GM12878 (cell line): Measurements from ENCODE around the gene OR52N5. TPM values are rescaled to one million over a fixed set of nuclear protein-coding genes. Genes with fewer than 3 reads are reported as not detected.

Source experiments
- ATAC-seq: fragments of 200-7000 bp; cut with Tn5 transposase; 3 replicates; pipeline ENCODE4 v1.9.1; 2020; ENCODE audit warnings: mild to moderate bottlenecking, moderate library complexity
- BruUV-seq: library from RNA; stranded (reverse); fragments of 400-500 nt; replicated peaks from 2 replicates; lab custom pipeline; 2021; lab: Mats Ljungman, UMichigan
- CTCF ChIA-PET: fragments of 300-600 bp; sonication (Branson Sonifier 250); formaldehyde crosslinking; extraction: SDS; loops from one replicate; lab custom pipeline; 2021; ENCODE audit warnings: inconsistent platforms; lab: Yijun Ruan, JAX
- POLR2A ChIA-PET: fragments of 350-600 bp; formaldehyde crosslinking; extraction: SDS; loops from one replicate; lab custom pipeline; 2021; ENCODE audit warnings: inconsistent platforms; lab: Charles Lee
- RAD21 ChIA-PET: fragments of 300-600 bp; sonication (Branson Sonifier 250); formaldehyde crosslinking; loops from one replicate; lab custom pipeline; 2023; ENCODE audit warnings: antibody characterized with exemption; ENCODE audit not compliant: unreplicated experiment; lab: Charles Lee
- SMC1A ChIA-PET: fragments of 300-600 bp; sonication (Branson Sonifier 250); formaldehyde crosslinking; loops from one replicate; lab custom pipeline; 2023; ENCODE audit not compliant: unreplicated experiment, uncharacterized antibody; lab: Charles Lee
- DNase-seq: peaks from one replicate; pipeline ENCODE4 v3.0.0-alpha.2; 2011; ENCODE audit warnings: low read depth, low spot score
- FAIRE-seq: peaks from 3 replicates; lab custom pipeline; 2011; peaks lifted over from hg19 to GRCh38; lab: Jason Lieb, UNC
- H2AFZ ChIP-seq: 2 replicates; pipeline ENCODE4 v1.6.0; 2011; ENCODE audit warnings: low read depth, low read length, control low read depth; ENCODE audit not compliant: control insufficient read depth
- H3K27ac ChIP-seq: 2 replicates; pipeline ENCODE4 v1.5.1; 2011; ENCODE audit warnings: control low read depth; ENCODE audit not compliant: control insufficient read depth, insufficient read depth
- H3K27me3 ChIP-seq, 2 experiments: replicated peaks in 1 of 2; 2 replicates each; pipeline versions ENCODE4 v1.6.0 to v1.6.1; 2011; ENCODE audit warnings: low read length in 1 of 2; ENCODE audit not compliant: control insufficient read depth in 2 of 2, insufficient read depth in 2 of 2
- H3K36me3 ChIP-seq, 2 experiments: 2 replicates each; pipeline ENCODE4 v1.5.1; 2011; ENCODE audit warnings: low read length in 1 of 2; ENCODE audit not compliant: control insufficient read depth in 2 of 2, insufficient read depth in 2 of 2
- H3K4me1 ChIP-seq: 2 replicates; pipeline ENCODE4 v1.6.1; 2011; ENCODE audit warnings: mild to moderate bottlenecking, low read length, moderate library complexity, mixed read lengths; ENCODE audit not compliant: control insufficient read depth, insufficient read depth
- H3K4me2 ChIP-seq: 2 replicates; pipeline ENCODE4 v1.6.0; 2011; ENCODE audit warnings: control low read depth; ENCODE audit not compliant: control insufficient read depth, insufficient read depth
- H3K4me3 ChIP-seq: fragments of 200-600 bp; sonication (generic); 2 replicates; pipeline ENCODE4 v1.5.1; 2016
- H3K79me2 ChIP-seq: 2 replicates; pipeline ENCODE4 v1.6.0; 2011; ENCODE audit warnings: low read length; ENCODE audit not compliant: control insufficient read depth, insufficient read depth
- H3K9ac ChIP-seq: 2 replicates; pipeline ENCODE4 v1.8.0; 2011; ENCODE audit warnings: low read length, control low read depth, mixed read lengths; ENCODE audit not compliant: control insufficient read depth, insufficient read depth
- H3K9me3 ChIP-seq: replicated peaks from 3 replicates; pipeline ENCODE4 v1.5.1; 2011; ENCODE audit warnings: mild to moderate bottlenecking, low read length; ENCODE audit not compliant: control insufficient read depth, insufficient read depth
- H4K20me1 ChIP-seq: 2 replicates; pipeline ENCODE4 v1.6.0; 2011; ENCODE audit not compliant: control insufficient read depth, insufficient read depth
- ATF7 ChIP-seq: fragments of 450-650 bp; IDR thresholded peaks from 2 replicates; pipeline ENCODE4 v1.6.1; 2016; ENCODE audit warnings: low read depth, mild to moderate bottlenecking
- CHD1 ChIP-seq: IDR thresholded peaks from 2 replicates; pipeline ENCODE4 v1.6.1; 2012; ENCODE audit warnings: low read depth, low read length, improper control_type of control experiment
- HDAC6 ChIP-seq: fragments of 200-600 bp; sonication (generic); IDR thresholded peaks from one replicate; pipeline ENCODE4 v1.8.0; 2017; ENCODE audit warnings: antibody characterized with exemption; ENCODE audit not compliant: unreplicated experiment
- HDGF ChIP-seq: fragments of 450-650 bp; IDR thresholded peaks from 2 replicates; pipeline ENCODE4 v1.6.1; 2016; ENCODE audit warnings: antibody characterized with exemption
- IKZF2 ChIP-seq, 2 experiments: fragments of 450-650 bp; IDR thresholded peaks; 2 replicates each; pipeline ENCODE4 v1.6.1; 2017; ENCODE audit warnings: mild to moderate bottlenecking in 2 of 2, moderate library complexity in 2 of 2
- KDM1A ChIP-seq: fragments of 200-600 bp; sonication (generic); IDR thresholded peaks from 2 replicates; pipeline ENCODE4 v1.6.1; 2016; ENCODE audit warnings: borderline replicate concordance
- RCOR1 ChIP-seq: conservative IDR thresholded peaks from 2 replicates; pipeline ENCODE4 v1.6.1; 2012; ENCODE audit warnings: low read depth, low read length, improper control_type of control experiment
- SIN3A ChIP-seq: IDR thresholded peaks from 2 replicates; pipeline ENCODE4 v1.6.1; 2012; ENCODE audit warnings: low read depth, low read length, improper control_type of control experiment
- SREBF2 ChIP-seq: IDR thresholded peaks from 2 replicates; pipeline ENCODE4 v1.6.1; 2012; ENCODE audit warnings: mild to moderate bottlenecking, low read length
- WGBS: methylation state at CpG from one replicate; pipeline ENCODE4 v1.1.6; 2016; ENCODE audit warnings: low lambda C conversion rate; ENCODE audit not compliant: insufficient replicate concordance, insufficient coverage; ENCODE audit errors: missing lambda C conversion rate; 5-methylcytosine and 5-hydroxymethylcytosine counted together
- in situ Hi-C: fragments of 300-500 bp; cut with MboI; formaldehyde crosslinking; loops from 9 replicates; pipeline ENCODE4 v1.14.3; 2018; ENCODE audit warnings: mixed read lengths
- intact Hi-C: fragments of 100-400 bp; cut with micrococcal nuclease; formaldehyde crosslinking; loops from one replicate; pipeline ENCODE4 v1.14.2; 2022; ENCODE audit not compliant: unreplicated experiment
- polyA plus RNA-seq, 11 experiments: library from polyadenylated mRNA; depleted of rRNA in 4 of 11; unstranded in 6 of 11; stranded (reverse) in 5 of 11; fragments of >200 nt; fragmentation: Nextera tagmentation in 4 of 11; fragmentation: Illumina TruSeq in 1 of 11; extraction: Ambion mirVana in 4 of 11; extraction: Trizol in 1 of 11; gene quantifications; 1 replicate in 1 of 11; 2 replicates in 10 of 11; pipeline versions ENCODE4 v1.2.1 to v1.2.3, GENCODE V29; 2011 to 2016; ENCODE audit warnings: inconsistent platforms in 2 of 11, missing spikeins in 2 of 11, low read depth in 1 of 11
- total RNA-seq, 4 experiments: library from RNA; depleted of rRNA in 3 of 4; stranded (reverse); fragments of >200 nt in 3 of 4; fragmentation: Illumina TruSeq in 1 of 4; extraction: Trizol in 1 of 4; gene quantifications; 2 replicates each; pipeline versions ENCODE4 v1.2.1 to v1.2.3, GENCODE V29; 2013 to 2021
- TF ChIP-seq, protein P1 (sequence below): fragments of 450-650 bp; IDR thresholded peaks from 2 replicates; pipeline ENCODE4 v1.6.1; 2017; ENCODE audit warnings: mild to moderate bottlenecking, moderate library complexity

OR52N5 gene
- total and polyA plus RNA-seq, 10 of the 15 experiments (the other 5 are each of a cell fraction or from before 2014, with no cell fraction given): not detected

GRCh38 chr11:5753943-5754342 is 29.2 kb downstream of the OR52N5 start, which contains the start of gene OR52N4:
Gene OR52N4, plus strand, starts transcription at chr11:5754243. Its CDS starts 498 bp downstream, at chr11:5754741.
- SMC1A ChIA-PET: no interaction called here
- POLR2A ChIA-PET: interaction anchor here (0.6 to 0.7 kb wide), 2 partner anchors 20 to 1784 kb away, joined by 3 to 6 read pairs; no protein-coding TSS in a partner anchor
- CTCF ChIA-PET: interaction anchor here (1.0 kb wide), 1 partner anchor 11 kb away, joined by 3 read pairs; no protein-coding TSS in a partner anchor
- Histone ChIP-seq H3K9ac (no peak within 1 kb of the TSS), H3K4me2 (no peak within 1 kb of the TSS), H3K4me3 (no peak within 1 kb of the TSS), H3K36me3 (no peaks in the 10 kb centered on the region), H3K9me3 (no peaks in the 10 kb centered on the region), H4K20me1 (no peaks in the 10 kb centered on the region), H2AFZ (no peak within 1 kb of the TSS), H3K79me2 (no peaks in the 10 kb centered on the region), H3K27me3 (no peaks in the 10 kb centered on the region), H3K27ac (no peak within 1 kb of the TSS), H3K4me1 (no peaks in the 10 kb centered on the region)
- no TSS peak for BruUV-seq
- TF ChIP-seq SREBF2: no peak
- TF ChIP-seq HDGF: no peak
- TF ChIP-seq RCOR1: no peak
- no peak for TF ChIP-seq CHD1
- TF ChIP-seq, protein P1, sequence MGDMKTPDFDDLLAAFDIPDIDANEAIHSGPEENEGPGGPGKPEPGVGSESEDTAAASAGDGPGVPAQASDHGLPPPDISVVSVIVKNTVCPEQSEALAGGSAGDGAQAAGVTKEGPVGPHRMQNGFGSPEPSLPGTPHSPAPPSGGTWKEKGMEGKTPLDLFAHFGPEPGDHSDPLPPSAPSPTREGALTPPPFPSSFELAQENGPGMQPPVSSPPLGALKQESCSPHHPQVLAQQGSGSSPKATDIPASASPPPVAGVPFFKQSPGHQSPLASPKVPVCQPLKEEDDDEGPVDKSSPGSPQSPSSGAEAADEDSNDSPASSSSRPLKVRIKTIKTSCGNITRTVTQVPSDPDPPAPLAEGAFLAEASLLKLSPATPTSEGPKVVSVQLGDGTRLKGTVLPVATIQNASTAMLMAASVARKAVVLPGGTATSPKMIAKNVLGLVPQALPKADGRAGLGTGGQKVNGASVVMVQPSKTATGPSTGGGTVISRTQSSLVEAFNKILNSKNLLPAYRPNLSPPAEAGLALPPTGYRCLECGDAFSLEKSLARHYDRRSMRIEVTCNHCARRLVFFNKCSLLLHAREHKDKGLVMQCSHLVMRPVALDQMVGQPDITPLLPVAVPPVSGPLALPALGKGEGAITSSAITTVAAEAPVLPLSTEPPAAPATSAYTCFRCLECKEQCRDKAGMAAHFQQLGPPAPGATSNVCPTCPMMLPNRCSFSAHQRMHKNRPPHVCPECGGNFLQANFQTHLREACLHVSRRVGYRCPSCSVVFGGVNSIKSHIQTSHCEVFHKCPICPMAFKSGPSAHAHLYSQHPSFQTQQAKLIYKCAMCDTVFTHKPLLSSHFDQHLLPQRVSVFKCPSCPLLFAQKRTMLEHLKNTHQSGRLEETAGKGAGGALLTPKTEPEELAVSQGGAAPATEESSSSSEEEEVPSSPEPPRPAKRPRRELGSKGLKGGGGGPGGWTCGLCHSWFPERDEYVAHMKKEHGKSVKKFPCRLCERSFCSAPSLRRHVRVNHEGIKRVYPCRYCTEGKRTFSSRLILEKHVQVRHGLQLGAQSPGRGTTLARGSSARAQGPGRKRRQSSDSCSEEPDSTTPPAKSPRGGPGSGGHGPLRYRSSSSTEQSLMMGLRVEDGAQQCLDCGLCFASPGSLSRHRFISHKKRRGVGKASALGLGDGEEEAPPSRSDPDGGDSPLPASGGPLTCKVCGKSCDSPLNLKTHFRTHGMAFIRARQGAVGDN: no peak
- no peak for TF ChIP-seq KDM1A
- no peak for TF ChIP-seq SIN3A
- no peak for TF ChIP-seq IKZF2 (IDR thresholded peaks at IDR 0.05)
- no peak for TF ChIP-seq ATF7
- TF ChIP-seq HDAC6: no peak
- 0% methylated on average over 1 of the region's 1 CpG for WGBS
- intact Hi-C loops: no loop called here
- DNase-seq (no peak), FAIRE-seq (no peak), ATAC-seq (no peak)
- in situ Hi-C loops: no loop called here
- RAD21 ChIA-PET: no interaction called here
